Measurements from ENCODE around the gene PTCRA. TPM values are rescaled to one million over a fixed set of nuclear protein-coding genes. Genes with fewer than 3 reads are reported as not detected.

PTCRA gene, protein sequence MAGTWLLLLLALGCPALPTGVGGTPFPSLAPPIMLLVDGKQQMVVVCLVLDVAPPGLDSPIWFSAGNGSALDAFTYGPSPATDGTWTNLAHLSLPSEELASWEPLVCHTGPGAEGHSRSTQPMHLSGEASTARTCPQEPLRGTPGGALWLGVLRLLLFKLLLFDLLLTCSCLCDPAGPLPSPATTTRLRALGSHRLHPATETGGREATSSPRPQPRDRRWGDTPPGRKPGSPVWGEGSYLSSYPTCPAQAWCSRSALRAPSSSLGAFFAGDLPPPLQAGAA
- total RNA-seq: under 1 TPM in 1 of 2 donors, not detected in 1; 0.56 TPM
- not detected for polyA plus RNA-seq (ENCODE audit: insufficient read depth, low read depth, low replicate concordance)
- long read RNA-seq, donor 1: 0 reads
- long read RNA-seq, donor 2: 0 reads

GRCh38 chr6:42915732-42916131, at the start of gene PTCRA:
PTCRA (plus strand) TSS chr6:42916053; CDS start chr6:42916070, 17 bp downstream.
- H3K9me3 ChIP-seq: no peaks in the 10 kb centered on the region
- DNase-seq: no peak
- intact Hi-C loops (cut with DNase I; ENCODE audit: low total_unique reads): no loop called here
- H3K27me3 ChIP-seq: no peaks in the 10 kb centered on the region
- no peak within 1 kb of the TSS for H3K4me3 ChIP-seq
- peaks cover 5% of the 10 kb centered on the region for H3K4me1 ChIP-seq
- no peak for TF ChIP-seq POLR2A (IDR thresholded peaks at IDR 0.05)
- TF ChIP-seq, protein P1, sequence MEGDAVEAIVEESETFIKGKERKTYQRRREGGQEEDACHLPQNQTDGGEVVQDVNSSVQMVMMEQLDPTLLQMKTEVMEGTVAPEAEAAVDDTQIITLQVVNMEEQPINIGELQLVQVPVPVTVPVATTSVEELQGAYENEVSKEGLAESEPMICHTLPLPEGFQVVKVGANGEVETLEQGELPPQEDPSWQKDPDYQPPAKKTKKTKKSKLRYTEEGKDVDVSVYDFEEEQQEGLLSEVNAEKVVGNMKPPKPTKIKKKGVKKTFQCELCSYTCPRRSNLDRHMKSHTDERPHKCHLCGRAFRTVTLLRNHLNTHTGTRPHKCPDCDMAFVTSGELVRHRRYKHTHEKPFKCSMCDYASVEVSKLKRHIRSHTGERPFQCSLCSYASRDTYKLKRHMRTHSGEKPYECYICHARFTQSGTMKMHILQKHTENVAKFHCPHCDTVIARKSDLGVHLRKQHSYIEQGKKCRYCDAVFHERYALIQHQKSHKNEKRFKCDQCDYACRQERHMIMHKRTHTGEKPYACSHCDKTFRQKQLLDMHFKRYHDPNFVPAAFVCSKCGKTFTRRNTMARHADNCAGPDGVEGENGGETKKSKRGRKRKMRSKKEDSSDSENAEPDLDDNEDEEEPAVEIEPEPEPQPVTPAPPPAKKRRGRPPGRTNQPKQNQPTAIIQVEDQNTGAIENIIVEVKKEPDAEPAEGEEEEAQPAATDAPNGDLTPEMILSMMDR (IDR thresholded peaks at IDR 0.05): no peak
- no peaks in the 10 kb centered on the region for H3K36me3 ChIP-seq (ENCODE audit: low read depth, missing control alignments)
- H3K27ac ChIP-seq: no peak within 1 kb of the TSS
- WGBS, 2 donors: 65 to 88% methylated on average over 8 to 10 of the region's 10 CpGs

DNA sequence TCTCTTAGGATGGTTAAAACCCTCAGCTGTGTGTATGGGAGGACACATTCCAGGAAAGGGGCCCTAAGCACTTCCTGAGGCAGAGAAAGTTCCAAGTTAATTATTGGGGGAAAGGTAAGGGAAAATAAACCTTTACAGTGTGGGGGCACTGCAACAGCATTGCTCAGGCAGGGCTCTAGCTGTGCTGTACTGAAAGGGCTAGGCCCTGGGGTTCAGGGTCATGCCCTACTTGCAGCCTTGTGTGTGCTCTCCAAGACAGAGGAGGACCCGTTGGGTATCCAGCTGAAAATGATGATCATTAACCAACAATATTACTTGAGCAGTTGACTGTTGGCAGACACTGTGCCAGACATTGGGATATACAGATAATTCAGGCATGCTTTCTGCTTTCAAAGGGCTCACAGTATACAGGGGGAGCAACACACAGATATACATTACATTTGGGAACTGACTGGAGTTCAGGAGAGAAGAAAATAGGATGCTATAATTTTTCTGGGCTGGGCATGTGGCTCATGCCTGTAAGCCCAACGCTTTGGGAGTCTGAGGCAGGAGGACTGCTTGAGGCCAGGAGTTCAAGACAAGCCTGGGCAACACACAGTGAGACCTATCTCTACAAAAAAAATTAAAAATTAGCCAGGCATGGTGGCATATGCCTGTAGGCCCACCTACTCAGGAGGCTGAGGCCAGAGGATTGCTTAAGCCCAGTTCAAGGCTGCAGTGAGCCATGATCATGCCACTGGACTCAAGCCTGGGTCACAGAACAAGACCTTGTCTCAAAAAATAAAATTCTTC, 45.5 kb upstream of the PTCRA start:
- no peaks in the 10 kb centered on the region for H3K27me3 ChIP-seq
- H3K4me3 ChIP-seq: no peak overlapping the region
- intact Hi-C loops (cut with DNase I; ENCODE audit: low total_unique reads): loop anchor here (10.0 kb wide), 2 partner anchors 146 to 206 kb away; partner anchors contain the start of gene PRPH2
- TF ChIP-seq, protein P1 (IDR thresholded peaks at IDR 0.05): no peak
- no peak for TF ChIP-seq POLR2A (IDR thresholded peaks at IDR 0.05)
- no peak overlapping the region for H3K27ac ChIP-seq
- H3K9me3 ChIP-seq: no peaks in the 10 kb centered on the region
- H3K36me3 ChIP-seq (ENCODE audit: low read depth, missing control alignments): no peaks in the 10 kb centered on the region
- no peak for DNase-seq
- no peaks in the 10 kb centered on the region for H3K4me1 ChIP-seq
- WGBS, 2 donors: 61 to 79% methylated on average over 2 of the region's 2 CpGs

GRCh38 chr6:42871711-42872110, 44.1 kb upstream of the PTCRA start:
- Histone ChIP-seq H3K4me3 (no peak overlapping the region), H3K4me1 (no peaks in the 10 kb centered on the region), H3K36me3 (ENCODE audit: low read depth, missing control alignments) (no peaks in the 10 kb centered on the region), H3K9me3 (no peaks in the 10 kb centered on the region), H3K27me3 (no peaks in the 10 kb centered on the region), H3K27ac (no peak overlapping the region)
- intact Hi-C loops (cut with DNase I; ENCODE audit: low total_unique reads): loop anchor here (10.0 kb wide), 2 partner anchors 147 to 207 kb away; partner anchors contain the start of gene PRPH2
- TF ChIP-seq POLR2A (IDR thresholded peaks at IDR 0.05): no peak
- TF ChIP-seq, protein P1 (IDR thresholded peaks at IDR 0.05): no peak
- DNase-seq: no peak
- WGBS, 2 donors: 75 to 82% methylated on average over 3 of the region's 3 CpGs

DNA sequence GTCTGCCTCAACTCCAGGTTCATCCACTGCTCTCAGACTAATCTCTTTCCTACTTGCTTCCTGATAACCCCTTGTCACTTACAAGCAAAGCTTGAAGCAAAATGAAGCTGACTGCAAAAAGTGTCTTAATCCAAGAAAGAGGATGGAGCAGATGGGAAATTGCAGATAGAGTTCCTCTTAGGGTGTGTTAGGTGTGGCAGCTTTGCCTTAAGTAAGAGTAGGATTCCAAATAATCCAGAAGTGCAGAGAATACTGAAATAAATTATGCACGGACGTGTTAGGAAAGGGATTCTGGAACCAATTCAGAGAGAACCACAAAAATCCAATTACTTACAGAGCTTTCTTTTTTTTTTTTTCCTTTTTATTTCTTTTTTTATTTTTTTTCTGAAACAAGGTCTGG, 42.5 kb upstream of the PTCRA start:
- no peak for DNase-seq
- Histone ChIP-seq H3K4me1 (peaks cover 8% of the 10 kb centered on the region), H3K27ac (no peak overlapping the region), H3K9me3 (no peaks in the 10 kb centered on the region), H3K4me3 (no peak overlapping the region), H3K27me3 (no peaks in the 10 kb centered on the region), H3K36me3 (ENCODE audit: low read depth, missing control alignments) (no peaks in the 10 kb centered on the region)
- 54 to 64% methylated on average over 2 of the region's 2 CpGs for WGBS, 2 donors
- TF ChIP-seq POLR2A (IDR thresholded peaks at IDR 0.05): no peak
- TF ChIP-seq, protein P1 (IDR thresholded peaks at IDR 0.05): no peak
- intact Hi-C loops (cut with DNase I; ENCODE audit: low total_unique reads): loop anchor here (10.0 kb wide), 2 partner anchors 149 to 209 kb away; partner anchors contain the start of gene PRPH2
